ENCODE measurements around the gene ANO10.
"Not testable (repeated sequence)": the region's sequence is repeated elsewhere in the genome, so short reads cannot be mapped to it uniquely, and the experiment has no call there.

- TF ChIP-seq CTCF, POLR2A (IDR thresholded peaks at IDR 0.05): not testable (repeated sequence)
Observed at GRCh38 chr3:43593588-43593987, 28.2 kb downstream of the ANO10 start.

Measured in thyroid gland (tissue), 4 donors.